Naive thymus-derived CD4-positive, alpha-beta T cell (primary cell): ENCODE data around the gene PTTG1. TPM values are rescaled to one million over a fixed set of nuclear protein-coding genes. Genes with fewer than 3 reads are reported as not detected.

Experiments
- ATAC-seq: fragments of 150-1000 bp; cut with Tn5 transposase; 2 replicates; pipeline ENCODE4 v1.10.0; 2021; ENCODE audit warnings: mild to moderate bottlenecking, moderate library complexity
- CTCF ChIA-PET: fragments of 350-600 bp; sonication (Branson Sonifier 250); formaldehyde crosslinking; loops from one replicate; lab custom pipeline; 2021; ENCODE audit warnings: antibody characterized with exemption; lab: Charles Lee
- POLR2A ChIA-PET: fragments of 350-600 bp; sonication (Branson Sonifier 250); formaldehyde crosslinking; loops from one replicate; lab custom pipeline; 2021; ENCODE audit warnings: antibody characterized with exemption, inconsistent platforms; lab: Charles Lee
- DNase-seq, 9 donors: peaks; one replicate each; pipeline versions ENCODE4 v3.0.0 to v3.0.0-alpha.2; 2020 to 2022; ENCODE audit warnings: mixed read lengths in 1 of 9
- H3K27ac ChIP-seq: one replicate; pipeline ENCODE4 v1.7.0; 2013; ENCODE audit warnings: mild to moderate bottlenecking, low read depth, low read length, moderate library complexity
- H3K27me3 ChIP-seq, 2 donors: one replicate each; pipeline ENCODE4 v1.7.0; 2013; ENCODE audit warnings: low read length in 2 of 2, mild to moderate bottlenecking in 2 of 2, moderate library complexity in 2 of 2; ENCODE audit not compliant: control insufficient read depth in 2 of 2, insufficient read depth in 2 of 2
- H3K36me3 ChIP-seq, 3 experiments: 1 replicate in 2 of 3; 2 replicates in 1 of 3; pipeline ENCODE4 v1.7.0; 2013; ENCODE audit warnings: low read length in 3 of 3, mild to moderate bottlenecking in 3 of 3, moderate library complexity in 1 of 3; ENCODE audit not compliant: insufficient read depth in 3 of 3, control insufficient read depth in 2 of 3
- H3K4me1 ChIP-seq, 2 donors: one replicate each; pipeline ENCODE4 v1.7.0; 2013; ENCODE audit warnings: low read length in 2 of 2, mild to moderate bottlenecking in 2 of 2, moderate library complexity in 1 of 2; ENCODE audit not compliant: control insufficient read depth in 2 of 2, insufficient read depth in 2 of 2
- H3K4me3 ChIP-seq: 2 replicates; pipeline ENCODE4 v1.7.0; 2013; ENCODE audit warnings: mild to moderate bottlenecking, low read length
- H3K9me3 ChIP-seq, 3 experiments: 1 replicate in 2 of 3; 2 replicates in 1 of 3; pipeline ENCODE4 v1.7.0; 2013; ENCODE audit warnings: low read length in 3 of 3; ENCODE audit not compliant: control insufficient read depth in 2 of 3
- H3K27ac Mint-ChIP-seq, 9 donors: one replicate each; pipeline ENCODE4 v1.8.0; 2020 to 2022; ENCODE audit warnings: mixed read lengths in 9 of 9, mild to moderate bottlenecking in 8 of 9, moderate library complexity in 5 of 9, inconsistent platforms in 2 of 9
- H3K27me3 Mint-ChIP-seq, 5 donors: one replicate each; pipeline ENCODE4 v1.8.0; 2021 to 2022; ENCODE audit warnings: mixed read lengths in 5 of 5, mild to moderate bottlenecking in 1 of 5
- H3K36me3 Mint-ChIP-seq, 5 donors: one replicate each; pipeline ENCODE4 v1.8.0; 2020 to 2022; ENCODE audit warnings: mixed read lengths in 5 of 5, mild to moderate bottlenecking in 3 of 5, inconsistent platforms in 1 of 5
- H3K4me1 Mint-ChIP-seq, 7 donors: one replicate each; pipeline ENCODE4 v1.8.0; 2020 to 2022; ENCODE audit warnings: mixed read lengths in 7 of 7, mild to moderate bottlenecking in 3 of 7, inconsistent platforms in 1 of 7
- H3K4me3 Mint-ChIP-seq, 10 donors: one replicate each; pipeline ENCODE4 v1.8.0; 2020 to 2022; ENCODE audit warnings: mild to moderate bottlenecking in 10 of 10, mixed read lengths in 10 of 10, moderate library complexity in 6 of 10, inconsistent platforms in 2 of 10
- H3K9me3 Mint-ChIP-seq, 11 donors: one replicate each; pipeline ENCODE4 v1.8.0; 2020 to 2022; ENCODE audit warnings: mixed read lengths in 11 of 11, mild to moderate bottlenecking in 4 of 11, inconsistent platforms in 1 of 11, moderate library complexity in 1 of 11
- intact Hi-C, 2 donors: fragments of 100-400 bp; cut with micrococcal nuclease; formaldehyde crosslinking; loops; one replicate each; pipeline ENCODE4 v1.15.1; 2023
- polyA plus RNA-seq, 2 donors: library from polyadenylated mRNA; unstranded; fragments of 300-500 nt; fragmentation: Illumina TruSeq; gene quantifications; one replicate each; pipeline ENCODE4 v1.2.3, GENCODE V29; 2021
- total RNA-seq, 6 experiments: library from RNA in 5 of 6; stranded (reverse) in 5 of 6; gene quantifications; 1 replicate in 5 of 6; 2 replicates in 1 of 6; pipeline ENCODE4 v1.2.3 and lab custom pipeline; 2021 to 2026

Gene PTTG1
- total and polyA plus RNA-seq, 7 experiments from 2014 or later: 3.8 to 97.7 (median 9.5) TPM

GRCh38 chr5:160390787-160391696, 30.6 kb upstream of the PTTG1 start:
- Mint-ChIP-seq H3K4me3 (no peak overlapping the region), H3K4me1 (no peaks in the 10 kb centered on the region), H3K36me3 (peaks cover 0 to 8% (median 3%) of the 10 kb centered on the region in 5 donors), H3K27me3 (peaks cover 0 to 5% (median 0%) of the 10 kb centered on the region in 5 donors), H3K27ac (no peak overlapping the region), H3K9me3 (peaks cover 0 to 24% (median 13%) of the 10 kb centered on the region in 11 donors)
- no peaks in the 10 kb centered on the region for H3K36me3 ChIP-seq
- no peak overlapping the region for H3K4me3 ChIP-seq
- CTCF ChIA-PET: interaction anchor here (0.6 kb wide), 2 partner anchors 10 to 18 kb away, joined by 3 to 5 read pairs; no protein-coding TSS in a partner anchor
- no peak overlapping the region for H3K27ac ChIP-seq
- ATAC-seq: no peak
- no peaks in the 10 kb centered on the region for H3K27me3 ChIP-seq
- H3K9me3 ChIP-seq: peaks cover 0 to 7% (median 0%) of the 10 kb centered on the region in 3 experiments
- peak in 2 of 9 donors; percentile 17 to 29 for DNase-seq
- intact Hi-C loops: loop anchor here (1.0 kb wide), 4 partner anchors 46 to 370 kb away; no protein-coding TSS in a partner anchor
- POLR2A ChIA-PET: interaction anchor here (0.6 to 0.8 kb wide), 4 partner anchors 28 to 1118 kb away, joined by 3 to 4 read pairs (median 4); partner anchors contain the start of genes PTTG1 and SLU7
- no peaks in the 10 kb centered on the region for H3K4me1 ChIP-seq

- Mint-ChIP-seq H3K9me3 (no peaks in the 10 kb centered on the region), H3K27me3 (peaks cover 0 to 3% (median 0%) of the 10 kb centered on the region in 5 donors), H3K36me3 (no peaks in the 10 kb centered on the region), H3K4me1 (peaks cover 3 to 16% (median 13%) of the 10 kb centered on the region in 7 donors), H3K4me3 (no peak overlapping the region), H3K27ac (no peak overlapping the region)
- no peaks in the 10 kb centered on the region for H3K36me3 ChIP-seq
- H3K9me3 ChIP-seq: no peaks in the 10 kb centered on the region
- H3K27ac ChIP-seq: no peak overlapping the region
- no peaks in the 10 kb centered on the region for H3K27me3 ChIP-seq
- CTCF ChIA-PET: no interaction called here
- POLR2A ChIA-PET: interaction anchor here (1.7 kb wide), 1 partner anchor 23 kb away, joined by 7 read pairs; the partner anchor contains the start of gene SLU7
- intact Hi-C loops: loop anchor here in 1 of 2 donors (5.0 kb wide), 1 partner anchor 278 kb away; the partner anchor contains the start of gene PWWP2A
- no peak for DNase-seq
- H3K4me3 ChIP-seq: no peak overlapping the region
- H3K4me1 ChIP-seq: peaks cover under 1 to 4% of the 10 kb centered on the region in 2 donors
- no peak for ATAC-seq
Measured at GRCh38 chr5:160395111-160395510, 26.5 kb upstream of the PTTG1 start.

DNA sequence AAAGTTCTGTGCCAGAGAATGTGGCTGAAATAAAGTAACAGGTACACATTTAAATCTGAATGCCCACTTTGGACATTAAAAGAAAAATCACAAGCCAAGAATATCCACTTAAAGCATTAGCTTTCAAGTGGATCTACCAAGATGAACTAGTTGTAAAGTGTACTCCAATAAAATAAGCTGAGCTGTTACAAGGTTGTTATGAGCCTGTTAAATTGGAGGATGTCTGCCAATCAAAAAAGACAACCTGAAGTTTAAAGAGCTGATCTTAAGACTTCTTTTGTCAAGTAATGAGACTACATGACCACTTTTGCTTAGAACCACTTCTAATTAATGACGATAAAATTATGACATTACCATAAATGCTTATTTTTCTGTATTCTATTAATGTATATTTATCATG, 24.2 kb upstream of the PTTG1 start:
- Histone ChIP-seq H3K36me3 (peaks cover 0 to 9% (median 0%) of the 10 kb centered on the region in 3 experiments), H3K27ac (no peak overlapping the region), H3K9me3 (no peaks in the 10 kb centered on the region), H3K4me1 (peaks cover 4 to 7% of the 10 kb centered on the region in 2 donors), H3K27me3 (no peaks in the 10 kb centered on the region), H3K4me3 (no peak overlapping the region)
- H3K4me1 Mint-ChIP-seq: peaks cover 8 to 23% (median 20%) of the 10 kb centered on the region in 7 donors
- peak overlapping the region in 1 of 9 donors; percentile 52 for H3K27ac Mint-ChIP-seq
- ATAC-seq (no peak), DNase-seq (no peak)
- ChIA-PET CTCF (no interaction called here), POLR2A (no interaction called here)
- H3K4me3 Mint-ChIP-seq: no peak overlapping the region
- intact Hi-C loops: loop anchor here in 1 of 2 donors (5.0 kb wide), 1 partner anchor 280 kb away; the partner anchor contains the start of gene PWWP2A
- peaks cover 0 to 4% (median 0%) of the 10 kb centered on the region in 5 donors for H3K36me3 Mint-ChIP-seq
- no peaks in the 10 kb centered on the region for H3K9me3 Mint-ChIP-seq
- H3K27me3 Mint-ChIP-seq: peaks cover 0 to 3% (median 0%) of the 10 kb centered on the region in 5 donors

DNA sequence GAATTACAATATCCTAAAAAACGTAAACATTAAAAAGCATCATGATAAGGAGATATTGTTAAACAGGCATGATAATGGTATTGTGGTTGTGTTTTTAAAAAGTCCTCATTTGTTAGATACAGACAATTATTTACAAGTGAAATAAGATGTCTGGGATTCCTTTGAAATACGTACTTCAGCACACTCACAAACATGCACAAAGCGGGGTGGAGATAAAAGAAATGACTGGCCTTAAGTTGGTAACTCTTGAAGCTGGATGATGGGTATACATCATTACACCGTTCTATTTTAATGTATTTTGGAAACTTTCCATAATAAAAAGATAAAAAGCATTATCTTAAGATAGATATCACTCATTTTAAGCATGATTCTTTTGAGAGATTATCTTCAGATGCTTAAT, 22.8 kb upstream of the PTTG1 start:
- H3K9me3 ChIP-seq: no peaks in the 10 kb centered on the region
- ChIA-PET CTCF (interaction anchor here (0.6 kb wide), 1 partner anchor 12 kb away, joined by 3 read pairs; no protein-coding TSS in a partner anchor), POLR2A (interaction anchor here (0.6 to 1.0 kb wide), 2 partner anchors 20 to 25 kb away, joined by 4 to 8 read pairs; partner anchors contain the start of gene SLU7)
- H3K4me1 ChIP-seq: peaks cover 4 to 7% of the 10 kb centered on the region in 2 donors
- ATAC-seq: no peak
- Mint-ChIP-seq H3K27ac (peak overlapping the region in 5 of 9 donors; percentile 54 to 88 (median 83)), H3K9me3 (no peaks in the 10 kb centered on the region), H3K4me3 (peak overlapping the region in 9 of 10 donors; percentile 86 to 94 (median 92)), H3K4me1 (peaks cover 8 to 23% (median 20%) of the 10 kb centered on the region in 7 donors), H3K27me3 (peaks cover 0 to under 1% (median 0%) of the 10 kb centered on the region in 5 donors), H3K36me3 (peaks cover 0 to 11% (median 8%) of the 10 kb centered on the region in 5 donors)
- intact Hi-C loops: loop anchor here (1.0 to 5.0 kb wide), 3 partner anchors 20 to 282 kb away; partner anchors contain the start of genes PWWP2A (in 1 of the 2) and SLU7 (in 1 of the 2)
- H3K36me3 ChIP-seq: peaks cover 0 to 19% (median 9%) of the 10 kb centered on the region in 3 experiments
- DNase-seq: no peak
- no peak overlapping the region for H3K27ac ChIP-seq
- H3K27me3 ChIP-seq: no peaks in the 10 kb centered on the region
- no peak overlapping the region for H3K4me3 ChIP-seq

GRCh38 chr5:160399402-160400353, 22.0 kb upstream of the PTTG1 start, which contains the start of gene FAM200C:
Gene FAM200C (minus strand): TSS chr5:160400054. CDS start chr5:160395490, 4,564 bp downstream.
- H3K27ac Mint-ChIP-seq: peak within 1 kb of the TSS; percentile 65 to 88 (median 82)
- ATAC-seq (peak; percentile 78), DNase-seq (peak; percentile 32 to 82 (median 40))
- intact Hi-C loops: loop anchor here (1.0 to 5.0 kb wide), 3 partner anchors 20 to 282 kb away; partner anchors contain the start of genes SLU7 (in 2 of the 2) and PWWP2A (in 1 of the 2)
- CTCF ChIA-PET: interaction anchor here (0.7 kb wide), 1 partner anchor 19 kb away, joined by 3 read pairs; the partner anchor contains the start of gene SLU7
- Histone ChIP-seq H3K27ac (peak within 1 kb of the TSS; percentile 67), H3K4me3 (peak within 1 kb of the TSS; percentile 73), H3K9me3 (no peaks in the 10 kb centered on the region), H3K27me3 (no peaks in the 10 kb centered on the region), H3K4me1 (peaks cover 4 to 7% of the 10 kb centered on the region in 2 donors), H3K36me3 (peaks cover 4 to 27% (median 18%) of the 10 kb centered on the region in 3 experiments)
- POLR2A ChIA-PET: interaction anchor here (0.6 to 1.0 kb wide), 3 partner anchors 16 to 424 kb away, joined by 3 to 8 read pairs (median 3); partner anchors contain the start of gene SLU7
- H3K4me3 Mint-ChIP-seq: peak within 1 kb of the TSS; percentile 86 to 94 (median 92)
- peaks cover 8 to 23% (median 20%) of the 10 kb centered on the region in 7 donors for H3K4me1 Mint-ChIP-seq
- no peaks in the 10 kb centered on the region for H3K27me3 Mint-ChIP-seq
- peaks cover 4 to 18% (median 15%) of the 10 kb centered on the region in 5 donors for H3K36me3 Mint-ChIP-seq
- H3K9me3 Mint-ChIP-seq: no peaks in the 10 kb centered on the region
